ENCODE results near the gene PRPF38A. TPM values are rescaled to one million over a fixed set of nuclear protein-coding genes. Genes with fewer than 3 reads are reported as not detected.
"Not testable (repeated sequence)": the region's sequence is repeated elsewhere in the genome, so short reads cannot be mapped to it uniquely, and the experiment has no call there.

The PRPF38A gene, protein sequence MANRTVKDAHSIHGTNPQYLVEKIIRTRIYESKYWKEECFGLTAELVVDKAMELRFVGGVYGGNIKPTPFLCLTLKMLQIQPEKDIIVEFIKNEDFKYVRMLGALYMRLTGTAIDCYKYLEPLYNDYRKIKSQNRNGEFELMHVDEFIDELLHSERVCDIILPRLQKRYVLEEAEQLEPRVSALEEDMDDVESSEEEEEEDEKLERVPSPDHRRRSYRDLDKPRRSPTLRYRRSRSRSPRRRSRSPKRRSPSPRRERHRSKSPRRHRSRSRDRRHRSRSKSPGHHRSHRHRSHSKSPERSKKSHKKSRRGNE
- polyA plus RNA-seq (ENCODE audit: insufficient read length in 4 of 4): 10 to 100 TPM; 74.0 to 84.9 (median 80.9) TPM

DNA sequence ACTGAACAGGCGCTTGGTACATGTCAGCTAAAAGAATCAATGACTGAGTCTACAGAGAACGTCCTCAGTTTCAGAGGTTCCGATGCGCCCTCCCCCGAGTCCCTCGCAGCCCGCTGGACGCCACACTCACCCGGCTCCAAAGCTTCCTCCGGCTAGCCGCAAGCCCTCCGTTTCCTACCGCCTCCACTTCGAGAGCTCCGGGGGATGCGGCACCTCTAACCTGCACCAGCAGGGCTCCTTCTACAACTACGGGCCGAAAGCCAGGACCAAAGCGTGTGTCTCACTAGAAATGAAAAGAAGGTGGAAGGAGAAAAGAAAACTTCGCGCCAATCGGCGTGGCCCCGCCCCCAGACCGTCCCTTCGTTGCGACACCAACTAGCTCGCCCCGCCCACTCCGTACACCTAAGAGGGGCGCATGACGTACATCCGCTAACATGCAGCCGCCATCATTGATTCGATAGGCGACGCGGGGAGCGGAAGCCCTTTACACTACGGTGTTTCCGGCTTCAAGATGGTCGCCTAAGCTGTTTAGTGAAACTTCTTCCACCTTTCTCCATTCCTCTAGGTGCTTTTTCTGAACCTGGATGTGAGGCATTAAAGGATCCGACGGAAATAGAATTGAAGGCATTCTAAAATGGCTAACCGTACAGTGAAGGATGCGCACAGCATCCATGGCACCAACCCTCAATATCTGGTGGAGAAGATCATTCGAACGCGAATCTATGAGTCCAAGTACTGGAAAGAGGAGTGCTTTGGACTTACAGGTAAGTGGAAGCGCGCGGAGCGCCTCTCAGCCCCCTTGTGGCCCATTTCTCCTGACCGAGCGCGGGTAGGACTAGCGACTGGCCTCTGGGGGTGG is at the start of gene PRPF38A, which contains the start of gene ORC1:
Gene PRPF38A (plus strand): TSS at position 487 of the 859 bp plus-strand sequence. CDS start 148 bp downstream, at position 635.
Gene ORC1 (minus strand): TSS at position 308 of the 859 bp plus-strand sequence. CDS start 2,200 bp downstream, outside the sequence.
- peak; percentile 94 to 95 (median 95) for DNase-seq (ENCODE audit: low read depth in 4 of 4, low spot score in 3 of 4)

DNA sequence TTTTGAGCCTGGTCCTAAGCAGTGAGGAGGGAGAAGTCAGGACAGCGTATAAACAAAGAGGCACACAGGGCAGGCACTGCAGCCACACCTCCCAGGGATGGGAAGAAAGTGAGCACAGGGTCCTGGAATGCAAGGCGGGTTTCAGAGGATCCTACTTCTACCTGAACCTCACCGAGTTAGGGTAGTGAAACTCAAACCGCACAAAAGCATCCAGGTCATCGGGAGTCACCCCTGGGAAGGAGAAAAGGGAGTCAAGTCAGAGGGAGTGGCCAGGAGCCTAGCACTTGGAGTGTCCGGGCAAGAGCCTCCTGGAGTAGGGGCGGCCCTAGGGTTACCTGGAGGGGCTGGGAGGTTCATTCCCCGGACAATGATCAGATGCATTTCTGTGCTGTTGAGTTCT is 49.0 kb upstream of the PRPF38A start:
- DNase-seq (ENCODE audit: low read depth in 4 of 4, low spot score in 3 of 4): no peak

DNA sequence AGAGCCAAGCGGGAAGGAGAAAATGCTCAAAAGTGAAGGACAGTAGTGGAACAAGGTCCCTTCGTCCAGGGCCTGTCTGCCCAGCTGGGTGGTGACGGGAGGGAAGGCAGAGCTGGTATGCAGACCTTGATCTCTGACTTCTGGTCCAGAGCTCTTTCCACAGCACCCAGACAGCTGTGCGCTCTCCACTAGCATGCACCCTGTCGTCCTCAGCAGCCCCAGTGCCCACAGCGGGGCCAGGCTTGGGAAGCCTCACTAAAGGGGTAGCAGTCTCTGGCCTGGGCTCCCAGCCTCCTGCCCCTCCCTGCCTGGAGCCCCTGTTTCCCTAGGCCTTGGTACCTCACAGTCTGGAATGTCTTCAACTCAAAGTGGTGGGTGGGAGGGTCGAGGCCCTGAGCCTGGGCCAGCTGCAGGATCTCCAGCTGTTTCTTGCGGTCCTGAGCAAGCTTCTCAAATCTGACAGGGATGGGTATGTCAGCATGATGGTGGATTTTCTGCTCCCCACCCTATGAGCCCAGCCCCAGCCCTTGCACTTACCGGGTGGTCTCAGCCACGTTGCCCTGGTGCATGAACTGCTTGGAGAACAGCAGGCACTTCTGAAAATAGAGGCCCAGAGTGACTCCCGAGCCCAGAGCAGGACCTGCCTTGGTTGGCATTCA is 48.4 kb upstream of the PRPF38A start:
- no peak for DNase-seq (ENCODE audit: low read depth in 4 of 4, low spot score in 3 of 4)

DNA sequence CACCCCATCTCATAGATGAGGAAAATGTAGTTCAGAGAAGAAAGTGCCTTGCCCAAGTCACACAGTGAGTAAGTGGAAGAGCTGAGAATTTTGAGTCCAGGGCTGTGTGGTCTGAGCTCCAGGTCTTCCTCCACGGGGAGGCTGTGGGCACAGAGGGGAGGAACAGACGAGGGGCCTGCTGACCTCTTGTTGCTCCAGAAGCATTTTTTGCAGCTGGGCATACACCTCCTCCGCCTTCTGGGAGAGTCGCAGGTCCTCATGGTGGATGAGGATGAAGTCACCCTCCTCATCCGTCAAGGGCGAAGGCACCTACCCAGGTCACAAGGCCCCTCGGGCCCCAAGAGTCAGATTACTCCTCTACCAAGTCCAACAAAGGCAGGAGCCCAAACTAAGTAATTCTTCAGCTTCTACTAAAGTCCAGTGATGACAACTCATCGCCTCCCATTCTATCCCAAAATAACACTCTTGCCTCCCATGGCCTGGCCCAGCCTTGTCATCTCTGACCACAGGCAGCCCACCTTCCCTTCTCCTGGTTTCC is 47.5 kb upstream of the PRPF38A start:
- DNase-seq (ENCODE audit: low read depth in 4 of 4, low spot score in 3 of 4): no peak

DNA sequence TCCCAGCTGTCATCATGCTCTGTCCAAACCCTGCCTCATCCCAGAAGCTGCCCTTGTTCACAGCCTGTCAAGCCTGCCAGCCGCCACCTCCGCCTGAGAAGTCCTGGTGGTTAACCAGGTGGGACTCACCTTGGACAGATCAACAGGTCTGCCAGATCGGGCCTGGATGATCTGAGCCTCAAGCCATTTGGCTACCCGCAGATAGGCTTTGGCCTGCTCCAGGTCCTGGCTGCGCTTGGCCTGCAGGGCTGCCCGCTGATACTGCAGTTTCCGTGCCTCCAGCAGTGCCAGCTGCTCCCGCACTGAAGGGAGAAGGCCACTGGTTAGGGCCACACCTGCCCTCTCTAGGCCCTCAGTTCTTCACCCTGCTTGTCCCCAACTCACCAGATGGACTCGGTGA is 47.0 kb upstream of the PRPF38A start:
- no peak for DNase-seq (ENCODE audit: low read depth in 4 of 4, low spot score in 3 of 4)

DNA sequence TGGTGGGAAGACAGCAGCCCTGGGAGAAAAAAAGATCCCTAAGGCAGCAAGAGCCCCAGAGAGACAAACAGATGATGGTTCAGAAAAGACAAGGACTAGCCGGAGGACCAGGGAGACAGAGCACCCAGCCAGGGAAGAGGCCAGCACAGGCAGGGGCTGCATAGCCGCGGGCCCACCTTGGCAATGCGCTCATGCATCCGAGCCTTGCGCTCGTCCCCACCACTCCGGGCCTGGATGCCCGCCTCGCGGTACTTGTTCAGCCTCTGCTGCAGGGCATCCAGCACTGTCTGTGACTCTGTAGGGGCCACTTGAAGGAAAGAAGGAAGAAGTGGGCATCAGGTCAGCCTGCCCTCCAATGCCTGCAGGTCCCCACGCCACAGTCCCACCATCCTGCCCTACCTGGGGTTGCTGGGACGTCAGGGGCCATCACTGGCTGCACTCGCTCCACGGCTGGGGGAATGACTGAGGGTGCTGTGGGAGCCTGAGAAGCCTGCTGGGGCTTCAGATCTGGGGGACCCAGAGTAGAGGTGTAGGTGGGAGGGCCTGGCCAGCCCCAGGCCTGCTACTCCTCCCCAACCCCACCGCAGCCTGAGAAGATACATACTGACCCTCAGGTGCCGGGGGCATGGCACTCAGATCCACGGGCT is 45.4 kb upstream of the PRPF38A start:
- no peak for DNase-seq (ENCODE audit: low read depth in 4 of 4, low spot score in 3 of 4)

DNA sequence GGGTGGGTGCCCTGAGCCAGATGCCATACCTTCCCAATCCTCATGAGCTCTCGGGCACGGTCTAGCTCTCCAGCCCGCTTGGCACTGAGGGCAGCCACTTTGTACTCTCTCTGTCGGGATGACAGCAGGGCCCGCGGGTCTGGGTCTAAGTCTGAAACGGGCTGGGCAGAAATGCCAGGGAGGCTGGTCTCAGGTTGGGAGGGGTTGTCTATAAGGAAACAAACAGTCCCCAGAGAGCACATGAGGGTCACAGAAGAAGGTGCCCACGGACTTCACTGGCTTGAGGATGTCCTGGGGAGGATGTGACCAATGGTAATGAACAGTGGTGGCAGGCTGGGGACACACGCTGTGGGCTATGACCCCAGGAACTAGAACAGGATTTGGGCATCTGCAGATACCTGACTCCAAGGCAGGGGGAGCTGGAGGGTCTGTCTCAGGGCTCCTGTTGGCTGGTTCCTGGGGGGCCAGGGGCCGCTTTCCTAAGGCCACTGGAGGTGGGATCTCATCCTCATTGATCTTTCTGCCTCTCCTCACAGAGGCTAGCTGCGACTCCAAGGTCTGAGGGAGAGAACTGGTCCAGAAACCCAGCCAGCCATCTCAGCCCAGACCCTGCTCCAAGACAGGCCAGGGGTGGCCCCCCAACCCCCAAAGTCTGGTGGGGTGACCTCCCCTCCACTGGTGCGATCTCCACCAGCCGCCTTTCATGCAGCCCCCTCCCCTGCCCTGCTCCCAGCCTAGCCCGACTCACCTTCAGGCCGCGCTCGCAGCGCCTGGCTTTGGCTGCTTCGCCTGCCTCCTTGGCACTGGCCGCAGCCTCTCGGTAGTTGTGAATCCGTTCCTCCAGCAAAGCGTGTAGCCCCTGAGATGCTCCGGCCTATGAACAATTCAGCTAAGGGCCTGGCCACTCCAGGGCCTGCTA is 44.5 kb upstream of the PRPF38A start:
- DNase-seq (ENCODE audit: low read depth in 4 of 4, low spot score in 3 of 4): no peak

DNA sequence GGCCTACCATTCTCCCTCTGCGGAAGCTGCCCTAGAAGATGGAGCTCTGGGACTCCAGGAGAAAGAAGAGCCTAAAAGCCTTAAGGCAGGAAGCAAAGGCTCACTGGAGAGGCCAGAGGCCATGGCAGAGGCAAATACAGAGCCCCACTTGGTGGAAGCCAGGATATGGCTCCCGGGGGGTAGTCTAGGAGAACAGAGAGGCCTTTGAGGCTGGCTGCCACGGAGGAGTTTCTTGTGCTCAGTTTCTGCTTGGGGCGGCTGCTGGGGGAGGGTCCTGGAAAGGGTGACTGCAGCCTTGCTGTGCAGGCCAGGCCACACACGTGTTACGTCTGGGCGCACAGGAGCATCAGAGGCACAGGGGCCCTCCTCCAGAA is 43.8 kb upstream of the PRPF38A start:
- no peak for DNase-seq (ENCODE audit: low read depth in 4 of 4, low spot score in 3 of 4)

DNA sequence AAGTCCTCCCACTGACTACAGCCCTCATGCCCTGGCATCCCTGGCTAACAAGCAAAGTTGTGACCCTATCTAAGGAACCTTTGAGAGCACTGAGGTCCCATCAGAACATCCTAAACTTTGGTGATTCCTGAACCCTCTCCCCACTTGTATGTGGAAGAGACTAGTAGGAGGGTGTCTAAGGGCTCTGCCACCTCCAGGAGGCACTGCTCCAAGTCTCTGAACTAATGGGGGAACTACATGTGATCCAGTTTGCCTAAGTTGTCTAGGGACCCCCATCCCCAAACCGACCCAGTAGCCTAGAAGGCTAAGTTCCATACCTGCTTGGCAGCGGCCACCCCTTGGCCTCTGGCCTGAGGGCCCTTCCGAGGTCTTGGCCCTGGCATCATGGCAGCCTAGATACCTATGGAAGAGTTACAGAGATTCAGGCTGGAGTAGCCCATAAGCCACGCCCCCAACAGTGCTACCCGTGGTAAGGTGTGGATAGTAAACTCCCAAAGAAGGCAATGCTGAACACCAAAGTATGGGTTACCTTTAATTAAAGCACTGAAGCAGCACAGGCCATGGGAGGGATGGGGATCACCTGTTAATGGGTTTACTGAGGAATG is 40.1 kb upstream of the PRPF38A start:
- no peak for DNase-seq (ENCODE audit: low read depth in 4 of 4, low spot score in 3 of 4)

DNA sequence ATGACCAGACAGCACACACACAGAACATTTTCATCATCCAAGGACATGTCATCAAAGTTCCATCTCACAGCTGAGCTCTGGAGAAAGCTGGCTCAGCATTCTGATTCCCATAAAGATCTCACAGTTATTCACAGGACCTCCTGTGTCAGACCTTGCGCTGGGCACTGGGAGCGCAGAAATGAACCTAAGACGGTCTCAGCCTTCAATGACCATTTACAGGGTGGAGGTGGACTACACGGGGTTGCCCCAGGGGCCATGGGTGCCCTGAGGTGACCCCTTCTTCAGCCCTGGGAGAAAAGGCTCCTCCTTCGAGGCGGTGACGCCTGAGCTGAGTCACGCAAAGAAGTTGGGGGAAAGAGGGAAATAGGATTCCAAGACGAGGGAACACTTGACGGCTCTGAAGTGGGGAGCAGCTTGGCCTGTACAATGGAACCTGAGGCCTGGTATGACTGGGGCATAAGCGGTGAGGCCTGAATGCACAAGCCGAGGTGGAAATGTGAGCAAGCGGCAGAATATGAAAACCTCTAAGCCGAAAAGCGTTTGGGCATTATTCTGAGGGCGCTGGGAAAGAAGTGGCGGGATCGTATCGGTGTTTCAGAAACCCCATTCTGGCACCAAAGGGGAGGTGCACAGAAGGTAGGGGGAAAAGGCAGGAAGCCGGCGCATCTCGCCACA is 39.2 kb upstream of the PRPF38A start:
- no peak for DNase-seq (ENCODE audit: low read depth in 4 of 4, low spot score in 3 of 4)

DNA sequence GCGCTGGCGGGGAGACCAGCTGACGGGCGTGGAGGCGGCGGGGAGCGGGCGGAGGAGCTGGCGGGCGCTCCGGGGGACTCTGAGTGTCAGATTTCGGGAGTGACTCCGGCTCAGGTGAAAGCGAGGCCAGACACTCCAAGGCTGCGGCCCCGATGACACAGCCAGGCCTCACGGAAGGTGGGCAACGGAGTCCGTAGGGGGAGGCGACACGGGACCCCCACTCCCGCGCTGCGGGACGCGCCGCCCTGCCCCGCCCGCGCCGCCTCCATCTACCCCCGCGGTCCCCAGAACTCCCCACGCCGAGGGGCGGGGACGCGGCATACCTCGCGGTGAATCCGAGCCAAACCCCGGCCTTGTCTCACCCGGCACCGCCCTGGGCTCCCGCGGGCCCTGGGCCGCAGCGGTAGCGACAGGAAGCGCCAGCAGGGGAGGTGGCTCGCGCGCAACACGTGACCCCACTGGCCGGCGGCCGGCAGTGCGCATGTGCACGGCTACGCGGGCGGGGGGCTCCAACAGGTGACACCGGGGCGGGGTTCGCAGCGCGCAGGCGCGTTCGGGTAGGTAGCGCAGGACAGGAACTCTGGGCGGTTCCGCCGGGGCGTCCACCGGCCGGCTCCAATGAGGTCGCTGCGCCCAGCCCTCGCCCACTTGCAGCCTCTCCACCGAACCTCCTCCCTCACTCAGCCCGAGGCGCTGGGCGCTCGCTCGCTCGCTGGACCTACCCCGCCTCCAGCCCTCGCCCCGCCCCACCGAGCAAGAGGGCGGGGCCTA is 38.5 kb upstream of the PRPF38A start, which contains the start of gene CC2D1B:
Gene CC2D1B (minus strand): TSS at position 460 of the 771 bp plus-strand sequence. CDS start 1,585 bp downstream, outside the sequence.
- DNase-seq (ENCODE audit: low read depth in 4 of 4, low spot score in 3 of 4): peak; percentile 93 to 95 (median 94)

DNA sequence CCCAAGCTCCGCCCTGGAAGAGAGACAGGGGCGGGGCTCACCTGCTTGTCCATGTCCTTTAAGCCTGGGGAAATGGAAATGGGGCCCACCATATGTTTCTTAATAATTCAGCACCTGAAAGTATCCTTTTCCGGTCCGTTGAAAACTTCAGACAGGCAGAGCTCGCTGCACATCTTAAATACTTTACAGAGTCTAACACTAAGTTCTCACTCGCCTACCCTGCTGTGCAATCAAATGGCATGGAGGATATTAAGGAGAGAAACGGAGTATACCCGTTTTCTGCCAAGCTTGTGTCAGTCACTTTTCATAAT is 37.9 kb upstream of the PRPF38A start:
- DNase-seq (ENCODE audit: low read depth in 4 of 4, low spot score in 3 of 4): no peak

DNA sequence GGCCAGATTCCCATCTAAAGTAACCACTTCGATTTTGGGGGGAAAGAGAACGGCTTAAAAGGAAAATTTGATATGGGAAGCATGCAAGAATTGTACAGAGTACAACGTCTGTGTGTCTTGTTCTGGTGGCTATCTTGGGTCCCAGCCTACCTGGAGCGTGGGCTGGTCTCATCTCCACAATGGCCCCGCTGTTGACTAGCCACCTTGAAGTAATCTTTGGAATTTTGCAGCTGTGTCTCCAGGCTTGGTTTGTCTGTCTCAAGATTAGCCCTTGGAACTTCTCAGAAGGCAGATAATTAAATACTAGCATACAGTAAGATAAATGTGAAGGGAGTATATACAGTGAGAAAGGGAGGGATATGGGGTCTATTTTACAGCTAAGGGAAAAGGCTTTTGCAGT is 37.1 kb upstream of the PRPF38A start:
- DNase-seq (ENCODE audit: low read depth in 4 of 4, low spot score in 3 of 4): no peak

DNA sequence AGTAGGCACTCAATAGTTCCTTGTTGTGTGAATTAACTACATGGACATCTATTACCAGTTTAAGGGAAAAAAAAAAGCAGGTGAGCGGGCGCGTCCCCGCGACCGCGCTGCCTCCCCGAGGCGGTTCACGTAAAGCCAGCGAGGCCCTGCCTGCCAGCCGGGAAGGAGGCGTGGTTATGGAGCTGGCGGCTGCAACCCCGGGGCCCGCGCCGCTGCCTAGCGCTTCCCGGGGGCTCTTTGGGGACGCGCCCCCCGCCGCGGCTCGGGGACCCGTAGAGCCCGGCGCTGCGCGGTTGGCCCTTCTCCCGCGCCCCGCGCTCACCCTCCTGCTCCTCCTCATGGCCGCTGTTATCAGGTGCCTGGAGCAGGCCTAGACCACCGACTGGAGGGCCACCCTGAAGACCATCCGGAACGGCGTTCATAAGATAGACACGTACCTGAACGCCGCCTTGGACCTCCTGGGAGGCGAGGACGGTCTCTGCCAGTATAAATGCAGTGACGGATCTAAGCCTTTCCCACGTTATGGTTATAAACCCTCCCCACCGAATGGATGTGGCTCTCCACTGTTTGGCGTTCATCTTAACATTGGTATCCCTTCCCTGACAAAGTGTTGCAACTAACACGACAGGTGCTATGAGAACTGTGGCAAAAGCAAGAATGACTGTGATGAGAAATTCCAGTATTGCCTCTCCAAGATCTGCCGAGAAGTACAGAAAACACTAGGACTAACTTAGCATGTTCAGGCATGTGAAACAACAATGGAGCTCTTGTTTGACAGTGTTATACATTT is 35.8 kb upstream of the PRPF38A start:
- peak in 2 of 4 donors; percentile 31 to 43 for DNase-seq (ENCODE audit: low read depth in 4 of 4, low spot score in 3 of 4)

DNA sequence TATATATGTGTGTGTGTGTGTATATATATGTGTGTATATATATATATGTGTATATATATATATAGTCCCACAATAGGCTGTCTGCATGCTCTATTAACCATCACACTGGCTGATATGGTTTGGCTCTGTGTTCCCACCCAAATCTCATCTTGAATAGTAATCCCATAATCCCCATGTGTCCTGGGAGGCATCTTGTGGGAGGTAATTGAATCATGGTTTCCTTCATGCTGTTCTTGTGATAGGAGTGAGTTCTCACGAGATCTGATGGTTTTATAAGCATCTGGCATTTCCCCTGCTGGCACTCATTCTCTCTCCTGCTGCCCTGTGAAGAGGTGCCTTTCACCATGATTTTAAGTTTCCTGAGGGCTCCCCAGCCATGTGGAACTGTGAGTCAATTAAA is 34.6 kb upstream of the PRPF38A start:
- not testable (repeated sequence) for DNase-seq (ENCODE audit: low read depth in 4 of 4, low spot score in 3 of 4)

DNA sequence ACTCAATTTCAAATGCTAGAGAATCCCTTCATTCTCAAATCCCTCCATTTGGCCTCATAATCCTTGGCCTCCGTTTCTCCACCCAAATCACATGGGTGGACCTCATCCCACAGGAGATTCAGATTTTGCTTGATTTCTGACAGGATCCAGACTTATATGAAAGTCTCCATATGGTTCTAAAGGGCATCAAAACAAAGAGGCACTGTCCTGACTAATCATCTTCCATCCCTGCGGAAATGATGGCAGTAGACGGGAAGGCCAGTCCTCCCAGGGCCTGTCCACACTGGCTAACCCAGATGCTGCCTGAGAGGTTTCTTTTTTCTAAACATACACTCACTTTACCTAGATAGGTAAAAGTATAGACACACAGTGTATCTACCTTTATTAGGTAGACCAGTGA is 19.0 kb upstream of the PRPF38A start:
- no peak for DNase-seq (ENCODE audit: low read depth in 4 of 4, low spot score in 3 of 4)

DNA sequence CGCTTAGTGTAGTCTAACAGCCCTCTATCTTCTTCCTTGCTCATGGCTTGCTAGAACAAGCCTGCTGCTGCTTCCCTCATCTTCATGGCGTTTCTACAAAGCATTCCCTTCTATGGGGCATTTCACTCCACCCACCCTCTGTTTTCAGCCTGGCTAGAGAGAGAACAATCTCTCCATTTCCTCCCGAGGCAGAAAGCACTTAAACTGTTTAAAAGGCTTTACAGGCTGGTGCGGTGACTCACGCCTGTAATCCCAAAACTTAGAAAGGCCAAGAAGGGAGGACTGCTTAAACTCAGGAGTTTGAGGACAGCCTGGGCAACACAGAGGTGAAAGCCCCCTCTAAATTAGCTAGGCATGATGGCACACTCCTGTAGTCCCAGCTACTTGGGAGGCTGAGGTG is 17.9 kb upstream of the PRPF38A start:
- DNase-seq (ENCODE audit: low read depth in 4 of 4, low spot score in 3 of 4): no peak

All from right renal pelvis (tissue), 4 donors.